ENCODE measurements around the gene NPAS1.

DNA sequence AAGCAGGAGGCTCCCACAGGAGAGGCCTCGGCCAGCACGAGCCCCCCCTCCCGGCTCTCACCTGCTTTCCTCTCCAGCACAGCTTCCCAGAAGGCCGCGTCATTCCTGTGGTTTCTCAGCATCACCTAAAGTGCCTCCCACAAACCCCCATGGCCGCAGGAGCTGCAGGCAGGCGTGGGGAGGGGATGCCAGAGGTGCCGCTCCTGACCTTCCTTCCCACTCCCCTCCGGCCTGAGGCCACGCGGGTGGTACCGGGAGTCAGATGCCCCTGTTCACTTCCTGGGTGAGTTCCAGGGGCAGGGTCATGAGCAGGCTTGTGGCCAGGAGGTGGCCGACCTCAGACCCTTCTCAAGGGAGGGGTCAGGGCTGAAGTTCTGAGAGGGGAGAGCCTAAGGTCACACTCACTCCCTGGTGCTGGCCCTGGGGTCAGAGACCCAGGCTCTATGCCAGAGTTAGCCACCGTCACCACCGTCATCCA is 14.4 kb upstream of the NPAS1 start:
- TF ChIP-seq USF2 (IDR thresholded peaks at IDR 0.05; ENCODE audit: low read length) (no peak), CTCF (IDR thresholded peaks at IDR 0.05; ENCODE audit: control extremely low read depth in 1 of 3, insufficient read depth in 1 of 3, low read depth in 1 of 3, low read length in 3 of 3) (no peak), TAF1 (IDR thresholded peaks at IDR 0.05; ENCODE audit: low read depth, low read length) (no peak), EP300 (IDR thresholded peaks at IDR 0.05; ENCODE audit: borderline replicate concordance in 1 of 2, low read depth in 2 of 2, low read length in 2 of 2) (no peak), MAX (IDR thresholded peaks at IDR 0.05) (no peak), JUND (IDR thresholded peaks at IDR 0.05; ENCODE audit: low read length) (no peak)
